Measurements from ENCODE around the gene RNF14.

Gene RNF14

DNA sequence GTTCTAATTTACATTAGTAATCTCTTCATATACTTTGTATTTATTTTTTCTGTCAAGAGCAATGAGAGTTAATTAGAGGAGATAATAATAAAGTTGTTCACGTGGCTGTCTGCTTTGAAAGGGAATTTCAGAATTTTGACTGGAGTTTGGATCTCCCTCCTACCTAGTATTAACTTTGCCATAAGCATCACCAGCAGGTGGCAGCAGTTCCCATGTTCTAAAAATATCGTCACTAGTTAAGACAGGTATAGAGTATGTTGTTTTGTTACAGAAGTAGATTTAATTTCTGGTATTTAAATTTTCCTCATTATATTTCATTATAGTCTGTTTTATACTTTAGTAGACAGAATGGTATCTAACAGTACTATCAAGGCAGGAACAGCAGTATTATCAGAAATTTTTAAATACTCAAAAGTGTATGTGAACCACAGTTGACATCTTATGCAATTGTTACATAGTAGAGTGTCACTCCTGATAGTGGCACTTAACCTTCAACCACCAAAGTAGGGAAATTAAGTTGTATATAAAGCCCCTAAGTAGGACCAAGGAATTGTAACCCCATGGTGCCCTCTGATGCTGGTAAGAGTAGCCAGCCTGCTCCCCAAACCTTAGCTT is 23.6 kb downstream of the RNF14 start:
- in situ Hi-C loops (cut with MboI; ENCODE audit: low sequenced_read_pairs, unreplicated experiment), result loop anchor here (10.0 to 25.0 kb wide), 2 partner anchors 142 to 570 kb away; no protein-coding TSS in a partner anchor
- peak; percentile 49 for DNase-seq (ENCODE audit: low spot score)

DNA sequence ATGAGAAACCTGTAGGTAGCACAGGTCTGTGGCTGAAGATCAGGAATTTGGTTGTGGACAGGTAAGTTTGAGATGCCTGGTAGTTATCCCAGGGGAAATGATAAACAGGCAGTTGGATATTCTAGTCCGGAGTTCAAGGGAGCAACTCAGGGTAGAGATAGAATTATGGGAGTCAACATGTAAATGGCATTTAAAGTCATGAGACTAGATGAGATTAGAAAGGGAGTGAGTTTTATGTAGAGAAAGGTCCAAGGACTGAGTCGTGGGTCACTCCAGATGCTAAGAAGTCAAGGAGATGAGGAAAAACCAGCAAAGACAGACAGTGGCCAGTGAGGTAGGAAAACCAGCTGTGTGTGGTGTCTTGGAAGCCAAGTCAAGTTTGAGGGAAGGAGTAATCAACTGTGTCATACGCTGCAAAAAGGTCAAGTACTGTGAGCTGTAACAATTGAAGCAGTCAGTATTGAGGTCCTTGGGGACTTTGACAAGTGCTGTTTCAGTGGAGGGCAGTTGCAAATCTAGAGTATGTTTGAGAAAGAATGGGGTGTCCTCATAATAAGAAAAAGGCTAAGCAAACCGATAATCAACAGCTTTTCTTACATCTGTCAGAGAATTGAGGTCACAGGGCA is 25.7 kb downstream of the RNF14 start:
- no peak for DNase-seq (ENCODE audit: low spot score)
- in situ Hi-C loops (cut with MboI; ENCODE audit: low sequenced_read_pairs, unreplicated experiment), result loop anchor here (10.0 to 25.0 kb wide), 2 partner anchors 140 to 568 kb away; no protein-coding TSS in a partner anchor
- TF ChIP-seq, protein P1, sequence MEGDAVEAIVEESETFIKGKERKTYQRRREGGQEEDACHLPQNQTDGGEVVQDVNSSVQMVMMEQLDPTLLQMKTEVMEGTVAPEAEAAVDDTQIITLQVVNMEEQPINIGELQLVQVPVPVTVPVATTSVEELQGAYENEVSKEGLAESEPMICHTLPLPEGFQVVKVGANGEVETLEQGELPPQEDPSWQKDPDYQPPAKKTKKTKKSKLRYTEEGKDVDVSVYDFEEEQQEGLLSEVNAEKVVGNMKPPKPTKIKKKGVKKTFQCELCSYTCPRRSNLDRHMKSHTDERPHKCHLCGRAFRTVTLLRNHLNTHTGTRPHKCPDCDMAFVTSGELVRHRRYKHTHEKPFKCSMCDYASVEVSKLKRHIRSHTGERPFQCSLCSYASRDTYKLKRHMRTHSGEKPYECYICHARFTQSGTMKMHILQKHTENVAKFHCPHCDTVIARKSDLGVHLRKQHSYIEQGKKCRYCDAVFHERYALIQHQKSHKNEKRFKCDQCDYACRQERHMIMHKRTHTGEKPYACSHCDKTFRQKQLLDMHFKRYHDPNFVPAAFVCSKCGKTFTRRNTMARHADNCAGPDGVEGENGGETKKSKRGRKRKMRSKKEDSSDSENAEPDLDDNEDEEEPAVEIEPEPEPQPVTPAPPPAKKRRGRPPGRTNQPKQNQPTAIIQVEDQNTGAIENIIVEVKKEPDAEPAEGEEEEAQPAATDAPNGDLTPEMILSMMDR (IDR thresholded peaks at IDR 0.05; ENCODE audit: borderline replicate concordance, control extremely low read depth, extremely low read depth, insufficient read depth, missing control alignments), result no peak

More for the DNA sequence above, 23.6 kb downstream of the RNF14 start:
- TF ChIP-seq, protein P1 (IDR thresholded peaks at IDR 0.05; ENCODE audit: borderline replicate concordance, control extremely low read depth, extremely low read depth, insufficient read depth, missing control alignments), result peak; percentile 62

DNA sequence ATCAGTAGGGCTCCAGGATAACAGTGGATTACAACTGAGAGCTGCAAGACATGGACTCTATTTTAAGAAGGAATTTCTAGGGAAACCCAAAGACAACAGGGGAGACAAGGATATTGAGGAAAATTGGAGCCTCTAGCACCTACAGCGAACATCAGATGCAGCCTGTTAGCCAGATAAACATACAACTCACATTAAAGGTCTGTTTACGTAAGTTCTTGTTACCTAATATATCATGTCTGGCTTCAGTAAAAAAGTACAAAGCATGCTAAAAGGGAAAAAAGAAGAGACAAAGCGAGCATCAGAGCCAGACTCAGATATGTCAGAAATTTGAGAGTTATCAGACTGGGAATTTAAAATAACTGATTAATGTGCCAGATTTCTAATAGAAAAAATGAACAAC is 26.8 kb downstream of the RNF14 start:
- TF ChIP-seq, protein P1 (IDR thresholded peaks at IDR 0.05; ENCODE audit: borderline replicate concordance, control extremely low read depth, extremely low read depth, insufficient read depth, missing control alignments), result no peak
- in situ Hi-C loops (cut with MboI; ENCODE audit: low sequenced_read_pairs, unreplicated experiment), result loop anchor here (10.0 to 25.0 kb wide), 2 partner anchors 139 to 567 kb away; no protein-coding TSS in a partner anchor
- no peak for DNase-seq (ENCODE audit: low spot score)

DNA sequence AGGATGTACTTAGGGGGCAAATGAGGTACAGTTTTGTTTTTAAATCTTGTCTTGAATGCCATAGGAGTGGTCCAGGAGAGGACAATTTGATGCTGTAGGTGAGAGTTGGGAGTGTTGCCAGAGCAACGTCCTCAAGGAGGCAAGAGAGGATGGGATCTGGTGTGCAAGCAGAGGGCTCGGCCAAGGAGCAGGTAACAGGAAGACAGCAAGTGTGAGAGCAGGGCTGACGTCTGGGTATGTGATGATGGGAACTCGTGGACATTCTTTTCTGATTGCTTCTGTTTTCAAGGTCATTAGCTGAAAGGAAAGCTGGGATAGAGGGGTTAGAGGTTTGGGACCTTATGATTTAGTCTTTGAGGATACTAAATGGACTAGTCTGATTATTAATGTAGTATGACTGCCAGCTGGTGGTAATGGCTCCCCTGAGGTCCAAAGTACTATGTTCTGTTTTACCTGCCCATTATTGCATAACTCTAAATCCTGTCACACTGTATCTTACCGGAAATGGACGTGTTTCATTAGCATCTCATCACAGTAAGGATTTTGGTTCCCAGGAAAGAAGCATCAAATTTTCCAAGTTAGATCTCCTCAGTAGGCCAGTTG is 28.6 kb downstream of the RNF14 start:
- in situ Hi-C loops (cut with MboI; ENCODE audit: low sequenced_read_pairs, unreplicated experiment), result loop anchor here (10.0 to 25.0 kb wide), 2 partner anchors 137 to 565 kb away; no protein-coding TSS in a partner anchor
- TF ChIP-seq, protein P1 (IDR thresholded peaks at IDR 0.05; ENCODE audit: borderline replicate concordance, control extremely low read depth, extremely low read depth, insufficient read depth, missing control alignments), result no peak
- DNase-seq (ENCODE audit: low spot score), result no peak

DNA sequence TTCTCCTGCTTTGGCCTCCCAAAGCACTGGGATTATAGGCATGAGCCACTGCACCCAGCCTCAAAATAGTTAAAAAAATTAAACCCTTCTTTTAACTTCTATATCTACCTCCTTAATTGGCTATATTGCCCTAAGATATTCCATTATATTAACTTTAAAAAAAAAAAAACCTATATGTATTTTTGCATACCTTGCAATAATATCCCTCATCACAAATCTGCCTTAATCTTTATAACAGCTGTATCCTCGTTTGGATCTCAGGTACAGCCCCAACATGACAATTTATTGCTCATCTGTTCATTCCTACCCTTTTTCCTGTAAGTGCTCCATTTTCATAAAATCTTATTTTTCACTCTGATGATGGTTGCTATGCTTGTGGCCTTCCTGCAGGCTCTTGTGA is 31.3 kb downstream of the RNF14 start:
- no peak for DNase-seq (ENCODE audit: low spot score)
- TF ChIP-seq, protein P1 (IDR thresholded peaks at IDR 0.05; ENCODE audit: borderline replicate concordance, control extremely low read depth, extremely low read depth, insufficient read depth, missing control alignments), result no peak
- in situ Hi-C loops (cut with MboI; ENCODE audit: low sequenced_read_pairs, unreplicated experiment), result no loop called here

GRCh38 chr5:142000704-142001484 is 32.0 kb downstream of the RNF14 start:
- TF ChIP-seq, protein P1 (IDR thresholded peaks at IDR 0.05; ENCODE audit: borderline replicate concordance, control extremely low read depth, extremely low read depth, insufficient read depth, missing control alignments), result no peak
- in situ Hi-C loops (cut with MboI; ENCODE audit: low sequenced_read_pairs, unreplicated experiment), result no loop called here
- DNase-seq (ENCODE audit: low spot score), result no peak

All from GM13976 (cell line).